K562 (cell line): ENCODE measurements around the gene SNX30. TPM values are rescaled to one million over a fixed set of nuclear protein-coding genes. Genes with fewer than 3 reads are reported as not detected.

ENCODE experiments used
- CBX3 ChIP-seq, 2 experiments: IDR thresholded peaks; 1 replicate in 1 of 2; 2 replicates in 1 of 2; pipeline ENCODE4 v1.6.1; 2012; ENCODE audit warnings: inconsistent platforms in 2 of 2, low read length in 2 of 2, borderline replicate concordance in 1 of 2, control low read depth in 1 of 2
- EZH2 ChIP-seq: IDR thresholded peaks from 2 replicates; pipeline ENCODE4 v1.6.1; 2012; ENCODE audit warnings: low read depth, mild to moderate bottlenecking, inconsistent platforms, low read length, borderline replicate concordance
- MAFF ChIP-seq: IDR thresholded peaks from 2 replicates; pipeline ENCODE4 v1.6.1; 2012; ENCODE audit warnings: low read length, improper control_type of control experiment
- MYC ChIP-seq, 2 experiments: fragments of 250-450 bp in 1 of 2; sonication (Bioruptor Pico) in 1 of 2; IDR thresholded peaks; 2 replicates each; pipeline versions ENCODE4 v1.5.1 to v1.6.1; 2012 to 2021; ENCODE audit warnings: low read depth in 2 of 2, borderline replicate concordance in 1 of 2, improper control_type of control experiment in 1 of 2, low read length in 1 of 2, mild to moderate bottlenecking in 1 of 2, moderate library complexity in 1 of 2
- NEUROD1 ChIP-seq: fragments of 150-350 bp; IDR thresholded peaks from 2 replicates; pipeline ENCODE4 v1.6.1; 2014; ENCODE audit warnings: borderline replicate concordance, low read length, low read depth; ENCODE audit not compliant: partially characterized antibody
- POLR3G ChIP-seq: IDR thresholded peaks from 2 replicates; pipeline ENCODE4 v1.6.1; 2011; ENCODE audit not compliant: insufficient read length, insufficient replicate concordance; ENCODE audit errors: extremely low read depth
- RCOR1 ChIP-seq, 2 experiments: IDR thresholded peaks; 2 replicates each; pipeline ENCODE4 v1.6.1; 2012; ENCODE audit warnings: low read depth in 2 of 2, low read length in 2 of 2, borderline replicate concordance in 1 of 2, improper control_type of control experiment in 1 of 2
- RFX5 ChIP-seq: IDR thresholded peaks from 2 replicates; pipeline ENCODE4 v1.6.1; 2011; ENCODE audit warnings: low read depth, mild to moderate bottlenecking, improper control_type of control experiment, low read length
- SMC3 ChIP-seq: conservative IDR thresholded peaks from 2 replicates; pipeline ENCODE4 v1.6.1; 2011; ENCODE audit warnings: low read depth, low read length, improper control_type of control experiment; ENCODE audit not compliant: insufficient read depth
- STAT5B ChIP-seq: fragments of 250-450 bp; sonication (Bioruptor Pico); IDR thresholded peaks from 2 replicates; pipeline ENCODE4 v1.8.0; 2021; ENCODE audit warnings: mild to moderate bottlenecking, inconsistent platforms
- ZNF134 ChIP-seq: fragments of 250-450 bp; sonication (Bioruptor Pico); conservative IDR thresholded peaks from 2 replicates; pipeline ENCODE4 v1.4.0; 2020
- ZNF445 ChIP-seq: fragments of 250-450 bp; sonication (Bioruptor Pico); IDR thresholded peaks from 2 replicates; pipeline ENCODE4 v1.4.0; 2020; ENCODE audit warnings: low read depth, mild to moderate bottlenecking, moderate library complexity
- ZNF668 ChIP-seq: fragments of 250-450 bp; sonication (Bioruptor Pico); IDR thresholded peaks from 2 replicates; pipeline ENCODE4 v1.8.0; 2022; ENCODE audit warnings: mild to moderate bottlenecking, inconsistent platforms
- ZNF696 ChIP-seq: fragments of 250-450 bp; sonication (Bioruptor Pico); conservative IDR thresholded peaks from 2 replicates; pipeline ENCODE4 v1.4.0; 2020; ENCODE audit warnings: mild to moderate bottlenecking, moderate library complexity
- polyA plus RNA-seq, 8 experiments: library from polyadenylated mRNA; depleted of rRNA in 4 of 8; stranded (reverse) in 5 of 8; unstranded in 3 of 8; fragments of >200 nt; fragmentation: Nextera tagmentation in 2 of 8; fragmentation: Illumina TruSeq in 1 of 8; extraction: Ambion mirVana in 2 of 8; extraction: Trizol in 1 of 8; gene quantifications; 2 replicates each; pipeline versions ENCODE4 v1.2.1 to v1.2.3, GENCODE V29; 2011 to 2014; ENCODE audit warnings: inconsistent platforms in 1 of 8, missing spikeins in 1 of 8
- total RNA-seq, 7 experiments: library from RNA; depleted of rRNA in 6 of 7; stranded (reverse); fragments of >200 nt in 6 of 7; fragmentation: Illumina TruSeq in 2 of 7; extraction: Trizol in 2 of 7; gene quantifications; 2 replicates each; pipeline versions ENCODE4 v1.2.1 to v1.2.3, GENCODE V29; 2011 to 2021; ENCODE audit warnings: low replicate concordance in 1 of 7
- TF ChIP-seq, protein P1 (sequence below): sonication (generic); formaldehyde crosslinking; IDR thresholded peaks from 2 replicates; pipeline ENCODE4 v1.8.1; 2022; ENCODE audit warnings: missing genetic modification reagents
- TF ChIP-seq, protein P2 (sequence below): fragments of 250-450 bp; sonication (Bioruptor Pico); IDR thresholded peaks from 2 replicates; pipeline ENCODE4 v1.8.0; 2022; ENCODE audit warnings: inconsistent platforms
- TF ChIP-seq, protein P3 (sequence below): sonication (generic); formaldehyde crosslinking; IDR thresholded peaks from 2 replicates; pipeline ENCODE4 v1.4.0; 2020; ENCODE audit warnings: mild to moderate bottlenecking, missing genetic modification reagents
- TF ChIP-seq, protein P4 (sequence below): fragments of 250-450 bp; sonication (Bioruptor Pico); IDR thresholded peaks from 2 replicates; pipeline ENCODE4 v1.9.0; 2021; ENCODE audit warnings: mild to moderate bottlenecking

The SNX30 gene
- total and polyA plus RNA-seq, 9 of the 15 experiments (the other 6 are each of a cell fraction or from before 2014, with no cell fraction given): 0.76 to 5.9 (median 3.3) TPM

DNA sequence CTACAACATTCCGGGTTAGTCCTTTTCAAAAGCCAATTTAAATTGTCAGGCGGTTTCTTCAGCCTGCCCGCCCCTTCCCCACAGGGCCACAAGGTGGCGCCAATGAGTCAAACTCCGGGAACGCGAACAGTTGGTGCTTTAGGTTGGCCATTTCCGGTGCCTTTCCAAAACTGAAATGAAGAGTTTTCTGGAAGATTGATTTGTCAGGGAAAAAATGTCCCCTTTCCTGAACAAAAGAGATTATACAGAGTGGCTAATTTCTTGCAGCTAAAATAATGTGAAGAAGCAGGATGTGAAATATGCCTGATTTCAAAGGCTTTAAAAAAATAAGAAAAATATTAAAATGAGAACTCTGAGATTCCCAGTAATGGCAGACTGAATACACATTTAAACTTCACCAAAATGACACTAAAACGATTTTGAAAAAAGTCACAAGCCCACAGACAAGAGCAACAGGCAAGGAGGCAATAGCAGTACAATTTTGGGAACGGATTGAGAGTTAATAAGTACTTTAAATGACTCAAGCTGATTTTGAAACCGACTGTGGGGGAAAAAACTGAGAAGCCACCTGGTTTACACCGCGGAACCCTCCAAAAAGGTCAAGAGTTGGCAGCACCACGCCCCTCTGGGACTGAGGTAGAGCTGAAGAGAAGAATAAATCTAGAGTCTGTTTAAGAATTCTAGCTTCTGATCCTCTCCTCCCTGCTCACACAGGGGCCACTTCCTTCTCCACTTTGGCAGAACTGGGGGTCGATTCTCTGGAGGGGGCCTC lies 94.4 kb downstream of the SNX30 start (continued):
- TF ChIP-seq ZNF668 (CRISPR knock-in tag) (no peak), RFX5 (no peak), ZNF696 (CRISPR knock-in tag) (no peak), MYC (IDR thresholded peaks at IDR 0.05; ENCODE audit: low read depth, low read length) (no peak), MYC (CRISPR knock-in tag; IDR thresholded peaks at IDR 0.05; ENCODE audit: borderline replicate concordance, low read depth) (no peak), RCOR1 (IDR thresholded peaks at IDR 0.05; ENCODE audit: borderline replicate concordance in 1 of 2, low read depth in 2 of 2, low read length in 2 of 2) (0 out of 4 replicates have a peak, but pooled peaks of 1 of the 2 experiments have one; percentile 40), ZNF445 (CRISPR knock-in tag) (no peak), MAFF (no peak), SMC3 (peak; percentile 86), ZNF134 (CRISPR knock-in tag) (no peak), EZH2 (no peak), CBX3 (IDR thresholded peaks at IDR 0.05; ENCODE audit: borderline replicate concordance in 1 of 2, low read length in 2 of 2) (peak in 1 of 2 experiments; percentile 88; a peak in 2 of 3 replicates), NEUROD1 (no peak), POLR3G (no peak), STAT5B (CRISPR knock-in tag) (no peak)
- TF ChIP-seq, protein P1, sequence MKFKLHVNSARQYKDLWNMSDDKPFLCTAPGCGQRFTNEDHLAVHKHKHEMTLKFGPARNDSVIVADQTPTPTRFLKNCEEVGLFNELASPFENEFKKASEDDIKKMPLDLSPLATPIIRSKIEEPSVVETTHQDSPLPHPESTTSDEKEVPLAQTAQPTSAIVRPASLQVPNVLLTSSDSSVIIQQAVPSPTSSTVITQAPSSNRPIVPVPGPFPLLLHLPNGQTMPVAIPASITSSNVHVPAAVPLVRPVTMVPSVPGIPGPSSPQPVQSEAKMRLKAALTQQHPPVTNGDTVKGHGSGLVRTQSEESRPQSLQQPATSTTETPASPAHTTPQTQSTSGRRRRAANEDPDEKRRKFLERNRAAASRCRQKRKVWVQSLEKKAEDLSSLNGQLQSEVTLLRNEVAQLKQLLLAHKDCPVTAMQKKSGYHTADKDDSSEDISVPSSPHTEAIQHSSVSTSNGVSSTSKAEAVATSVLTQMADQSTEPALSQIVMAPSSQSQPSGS: no peak
- TF ChIP-seq, protein P2, sequence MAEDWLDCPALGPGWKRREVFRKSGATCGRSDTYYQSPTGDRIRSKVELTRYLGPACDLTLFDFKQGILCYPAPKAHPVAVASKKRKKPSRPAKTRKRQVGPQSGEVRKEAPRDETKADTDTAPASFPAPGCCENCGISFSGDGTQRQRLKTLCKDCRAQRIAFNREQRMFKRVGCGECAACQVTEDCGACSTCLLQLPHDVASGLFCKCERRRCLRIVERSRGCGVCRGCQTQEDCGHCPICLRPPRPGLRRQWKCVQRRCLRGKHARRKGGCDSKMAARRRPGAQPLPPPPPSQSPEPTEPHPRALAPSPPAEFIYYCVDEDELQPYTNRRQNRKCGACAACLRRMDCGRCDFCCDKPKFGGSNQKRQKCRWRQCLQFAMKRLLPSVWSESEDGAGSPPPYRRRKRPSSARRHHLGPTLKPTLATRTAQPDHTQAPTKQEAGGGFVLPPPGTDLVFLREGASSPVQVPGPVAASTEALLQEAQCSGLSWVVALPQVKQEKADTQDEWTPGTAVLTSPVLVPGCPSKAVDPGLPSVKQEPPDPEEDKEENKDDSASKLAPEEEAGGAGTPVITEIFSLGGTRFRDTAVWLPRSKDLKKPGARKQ (CRISPR knock-in tag): no peak
- TF ChIP-seq, protein P3, sequence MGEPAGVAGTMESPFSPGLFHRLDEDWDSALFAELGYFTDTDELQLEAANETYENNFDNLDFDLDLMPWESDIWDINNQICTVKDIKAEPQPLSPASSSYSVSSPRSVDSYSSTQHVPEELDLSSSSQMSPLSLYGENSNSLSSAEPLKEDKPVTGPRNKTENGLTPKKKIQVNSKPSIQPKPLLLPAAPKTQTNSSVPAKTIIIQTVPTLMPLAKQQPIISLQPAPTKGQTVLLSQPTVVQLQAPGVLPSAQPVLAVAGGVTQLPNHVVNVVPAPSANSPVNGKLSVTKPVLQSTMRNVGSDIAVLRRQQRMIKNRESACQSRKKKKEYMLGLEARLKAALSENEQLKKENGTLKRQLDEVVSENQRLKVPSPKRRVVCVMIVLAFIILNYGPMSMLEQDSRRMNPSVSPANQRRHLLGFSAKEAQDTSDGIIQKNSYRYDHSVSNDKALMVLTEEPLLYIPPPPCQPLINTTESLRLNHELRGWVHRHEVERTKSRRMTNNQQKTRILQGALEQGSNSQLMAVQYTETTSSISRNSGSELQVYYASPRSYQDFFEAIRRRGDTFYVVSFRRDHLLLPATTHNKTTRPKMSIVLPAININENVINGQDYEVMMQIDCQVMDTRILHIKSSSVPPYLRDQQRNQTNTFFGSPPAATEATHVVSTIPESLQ (CRISPR knock-in tag): no peak
- TF ChIP-seq, protein P4, sequence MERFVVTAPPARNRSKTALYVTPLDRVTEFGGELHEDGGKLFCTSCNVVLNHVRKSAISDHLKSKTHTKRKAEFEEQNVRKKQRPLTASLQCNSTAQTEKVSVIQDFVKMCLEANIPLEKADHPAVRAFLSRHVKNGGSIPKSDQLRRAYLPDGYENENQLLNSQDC (CRISPR knock-in tag): no peak
